Kidney (tissue), 14 donors: ENCODE results near the gene RIMBP2. TPM values are rescaled to one million over a fixed set of nuclear protein-coding genes. Genes with fewer than 3 reads are reported as not detected.
A peak's percentile ranks its signal among the peaks of the same experiment; 100 is the strongest.

ENCODE experiments used
- DNase-seq, 5 donors: peaks; one replicate each; pipeline ENCODE4 v3.0.0-alpha.2; 2013 to 2020
- FAIRE-seq: peaks from 2 replicates; lab custom pipeline; 2012; peaks lifted over from hg19 to GRCh38; lab: Jason Lieb, UNC
- H3K27ac ChIP-seq, 2 donors: one replicate each; pipeline ENCODE4 v1.7.0; 2013; ENCODE audit warnings: low read depth in 2 of 2, low read length in 2 of 2, inconsistent platforms in 1 of 2
- H3K27me3 ChIP-seq: one replicate; pipeline ENCODE4 v1.7.1; 2013; ENCODE audit warnings: low read length, inconsistent platforms; ENCODE audit not compliant: control insufficient read depth, insufficient read depth
- H3K36me3 ChIP-seq, 3 donors: one replicate each; pipeline versions ENCODE4 v1.7.0 to v1.7.1; 2013; ENCODE audit warnings: low read length in 3 of 3, control low read depth in 1 of 3, inconsistent platforms in 1 of 3; ENCODE audit not compliant: insufficient read depth in 3 of 3, control insufficient read depth in 2 of 3
- H3K4me1 ChIP-seq, 3 donors: one replicate each; pipeline versions ENCODE4 v1.7.0 to v1.7.1; 2013; ENCODE audit warnings: low read length in 3 of 3, inconsistent platforms in 1 of 3, low read depth in 1 of 3; ENCODE audit not compliant: control insufficient read depth in 2 of 3, insufficient read depth in 2 of 3
- H3K4me3 ChIP-seq, 3 donors: one replicate each; pipeline versions ENCODE4 v1.7.0 to v1.8.1; 2013; ENCODE audit warnings: low read length in 3 of 3, control low read depth in 1 of 3, inconsistent platforms in 1 of 3
- H3K9ac ChIP-seq, 3 donors: one replicate each; pipeline versions ENCODE4 v1.7.0 to v1.7.1; 2013; ENCODE audit warnings: low read length in 3 of 3, control low read depth in 1 of 3, inconsistent platforms in 1 of 3
- H3K9me3 ChIP-seq, 3 donors: one replicate each; pipeline versions ENCODE4 v1.7.0 to v1.7.1; 2013; ENCODE audit warnings: low read length in 3 of 3, control low read depth in 1 of 3, inconsistent platforms in 1 of 3; ENCODE audit not compliant: control insufficient read depth in 2 of 3, insufficient read depth in 1 of 3
- intact Hi-C: fragments of 100-400 bp; cut with DNase I; formaldehyde crosslinking; loops from one replicate; pipeline ENCODE4 v1.11.1; 2022
- polyA plus RNA-seq: library from polyadenylated mRNA; stranded (reverse); fragments of 350-450 nt; fragmentation: Illumina TruSeq; extraction: RNeasy Lipid Tissue Mini Kit (QIAGEN cat#74804); gene quantifications from one replicate; pipeline ENCODE4 v1.2.3, GENCODE V29; 2014; ENCODE audit warnings: low read depth, low replicate concordance; ENCODE audit not compliant: insufficient read depth
- total RNA-seq: library from RNA; stranded (reverse); fragmentation: NEBNext Ultra II Directional; extraction: Animal tissue kit (Norgen Biotek cat#: 25700); gene quantifications from one replicate; pipeline ENCODE4 v1.2.1, GENCODE V29; 2021
- TF ChIP-seq, protein P1 (sequence below): IDR thresholded peaks from 3 replicates; pipeline ENCODE4 v1.5.1; 2012; ENCODE audit warnings: mild to moderate bottlenecking, moderate library complexity, borderline replicate concordance; ENCODE audit not compliant: insufficient read depth; ENCODE audit errors: extremely low read depth
- donor health status: control.
- donor health status: control.
- donor health status: control.
- donor health status: control.
- donor health status: control.
- donor health status: DM: yes; HTN: yes; CAD: no.
- donor health status: Normal renal cell carcinoma (clear cell type).

RIMBP2 gene
- total and polyA plus RNA-seq, 2 donors from 2014 or later: 2.8 to 51.7 TPM

DNA sequence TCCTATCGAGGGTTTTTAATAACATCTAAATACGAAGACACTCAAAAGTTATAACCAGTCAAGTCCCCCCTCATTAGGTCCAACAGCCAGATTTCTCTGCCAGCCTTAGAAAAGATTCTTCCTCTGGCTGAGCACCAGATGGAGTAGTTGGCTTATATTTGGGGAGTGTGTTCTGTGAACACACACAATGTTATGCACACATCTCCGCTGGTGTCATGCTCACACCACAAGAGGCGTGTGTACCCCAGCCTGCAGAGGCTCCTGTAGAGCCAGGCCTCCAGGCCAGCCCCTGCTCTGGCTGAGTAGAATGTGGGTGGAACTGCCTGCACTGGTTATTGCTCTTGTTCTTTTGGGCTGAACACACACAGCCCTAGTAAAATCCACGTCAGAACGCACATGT is 314.4 kb downstream of the RIMBP2 start:
- Histone ChIP-seq H3K4me1 (no peaks in the 10 kb centered on the region), H3K9me3 (no peaks in the 10 kb centered on the region), H3K27ac (no peak overlapping the region), H3K27me3 (no peaks in the 10 kb centered on the region), H3K36me3 (no peaks in the 10 kb centered on the region), H3K4me3 (no peak overlapping the region), H3K9ac (no peak overlapping the region)
- FAIRE-seq (no peak), DNase-seq (peak in 3 of 5 donors; percentile 22 to 50 (median 25))
- intact Hi-C loops: no loop called here
- TF ChIP-seq, protein P1, sequence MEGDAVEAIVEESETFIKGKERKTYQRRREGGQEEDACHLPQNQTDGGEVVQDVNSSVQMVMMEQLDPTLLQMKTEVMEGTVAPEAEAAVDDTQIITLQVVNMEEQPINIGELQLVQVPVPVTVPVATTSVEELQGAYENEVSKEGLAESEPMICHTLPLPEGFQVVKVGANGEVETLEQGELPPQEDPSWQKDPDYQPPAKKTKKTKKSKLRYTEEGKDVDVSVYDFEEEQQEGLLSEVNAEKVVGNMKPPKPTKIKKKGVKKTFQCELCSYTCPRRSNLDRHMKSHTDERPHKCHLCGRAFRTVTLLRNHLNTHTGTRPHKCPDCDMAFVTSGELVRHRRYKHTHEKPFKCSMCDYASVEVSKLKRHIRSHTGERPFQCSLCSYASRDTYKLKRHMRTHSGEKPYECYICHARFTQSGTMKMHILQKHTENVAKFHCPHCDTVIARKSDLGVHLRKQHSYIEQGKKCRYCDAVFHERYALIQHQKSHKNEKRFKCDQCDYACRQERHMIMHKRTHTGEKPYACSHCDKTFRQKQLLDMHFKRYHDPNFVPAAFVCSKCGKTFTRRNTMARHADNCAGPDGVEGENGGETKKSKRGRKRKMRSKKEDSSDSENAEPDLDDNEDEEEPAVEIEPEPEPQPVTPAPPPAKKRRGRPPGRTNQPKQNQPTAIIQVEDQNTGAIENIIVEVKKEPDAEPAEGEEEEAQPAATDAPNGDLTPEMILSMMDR: no peak

DNA sequence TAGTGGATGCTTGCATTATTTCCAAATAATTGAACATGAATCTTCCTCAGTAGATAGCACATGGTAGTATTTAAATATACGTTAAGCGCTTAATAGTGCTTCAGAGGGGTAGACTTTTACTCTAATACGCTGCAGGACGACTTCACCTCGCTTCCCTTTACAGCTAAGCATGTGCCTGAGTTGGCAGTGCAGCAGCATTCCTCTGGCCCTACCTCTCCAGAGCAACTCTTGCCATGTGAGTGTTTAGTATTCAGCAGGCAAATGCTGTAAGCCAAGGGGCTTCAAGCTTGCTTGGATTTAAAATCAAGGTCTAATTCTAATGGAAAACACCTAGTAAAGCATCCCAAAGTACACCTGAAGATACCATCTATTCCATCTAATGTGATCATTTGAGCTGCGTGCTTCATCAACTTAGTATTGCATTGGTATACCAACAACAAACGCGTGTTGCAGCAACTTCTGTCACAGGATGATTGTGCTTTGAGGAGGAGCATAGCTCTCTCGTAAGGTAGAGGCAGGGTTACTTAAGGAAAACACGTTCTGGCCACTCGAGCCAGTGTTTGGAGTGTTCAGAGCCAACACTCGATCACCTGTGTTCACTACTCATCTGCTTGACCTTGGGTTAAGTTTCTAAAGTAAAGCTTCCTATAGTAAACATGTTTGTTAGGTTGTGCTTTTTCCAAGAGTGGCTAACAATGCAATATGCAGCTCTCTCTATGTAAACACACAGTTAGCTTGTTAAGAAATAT is 317.8 kb downstream of the RIMBP2 start:
- no peak overlapping the region for H3K9ac ChIP-seq
- TF ChIP-seq, protein P1: no peak
- FAIRE-seq: no peak
- no peak for DNase-seq
- no peak overlapping the region for H3K27ac ChIP-seq
- no peaks in the 10 kb centered on the region for H3K27me3 ChIP-seq
- intact Hi-C loops: no loop called here
- no peaks in the 10 kb centered on the region for H3K36me3 ChIP-seq
- H3K4me3 ChIP-seq: no peak overlapping the region
- H3K9me3 ChIP-seq: no peaks in the 10 kb centered on the region
- H3K4me1 ChIP-seq: no peaks in the 10 kb centered on the region

DNA sequence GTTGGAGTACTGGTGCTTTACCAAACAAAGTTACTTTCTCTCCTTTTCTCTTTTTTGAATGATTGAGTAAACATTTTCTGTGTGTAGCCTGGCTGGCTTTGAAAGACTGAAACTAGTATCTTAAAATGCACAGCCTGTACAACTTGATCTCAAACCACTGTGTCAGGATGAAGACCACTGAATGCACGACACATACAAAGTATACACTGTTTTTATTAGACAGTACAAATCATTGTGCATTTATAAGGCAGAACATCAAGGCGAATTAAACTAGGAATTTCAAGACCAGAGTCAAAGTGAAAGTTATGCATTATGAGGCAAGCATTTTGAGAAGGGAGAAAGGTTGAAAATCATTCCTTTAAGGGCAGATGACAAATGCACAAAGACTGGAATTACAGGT is 319.4 kb downstream of the RIMBP2 start:
- Histone ChIP-seq H3K4me1 (no peaks in the 10 kb centered on the region), H3K9ac (no peak overlapping the region), H3K27ac (no peak overlapping the region), H3K9me3 (no peaks in the 10 kb centered on the region), H3K4me3 (no peak overlapping the region), H3K36me3 (no peaks in the 10 kb centered on the region), H3K27me3 (no peaks in the 10 kb centered on the region)
- TF ChIP-seq, protein P1: no peak
- FAIRE-seq (no peak), DNase-seq (no peak)
- intact Hi-C loops: no loop called here
